Measurements from ENCODE around the gene POLR3B. TPM values are rescaled to one million over a fixed set of nuclear protein-coding genes. Genes with fewer than 3 reads are reported as not detected.

The POLR3B gene
- polyA plus RNA-seq, 1 donor, result 6.5 TPM

DNA sequence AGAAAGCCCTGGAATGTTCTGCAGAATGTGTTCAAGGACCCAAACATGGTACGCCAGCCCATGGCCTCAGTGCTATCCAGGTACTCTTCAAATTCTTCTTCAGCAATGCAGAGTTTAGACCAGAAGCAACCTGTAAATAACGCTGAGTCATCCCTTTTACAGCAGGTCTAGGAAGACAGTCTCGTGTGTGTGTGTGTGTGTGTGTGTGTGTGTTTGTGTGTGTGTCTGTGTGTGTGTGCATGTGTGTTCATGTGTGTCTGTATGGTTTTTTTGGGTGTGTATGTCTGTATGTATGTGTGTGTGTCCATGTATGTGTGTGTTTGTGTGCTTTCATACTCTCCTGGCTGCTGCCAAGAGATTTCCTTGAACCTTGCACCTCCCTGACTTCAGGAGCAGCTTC is 165.2 kb downstream of the POLR3B start:
- DNase-seq, result peak in 1 of 2 donors; percentile 6
- H3K4me1 ChIP-seq (ENCODE audit: control insufficient read depth, insufficient read depth, low read length), result no peaks in the 10 kb centered on the region
- no peaks in the 10 kb centered on the region for H3K36me3 ChIP-seq (ENCODE audit: control insufficient read depth, insufficient read depth, low read length)
- H3K27me3 ChIP-seq (ENCODE audit: control insufficient read depth, insufficient read depth, low read length), result no peaks in the 10 kb centered on the region
- no peak overlapping the region for H3K27ac ChIP-seq (ENCODE audit: low read length)
- WGBS (ENCODE audit: insufficient coverage, low lambda C conversion rate), result no CpG with 5 or more reads among the region's 3 CpGs
- no peaks in the 10 kb centered on the region for H3K9me3 ChIP-seq (ENCODE audit: control insufficient read depth, low read depth, low read length)
- H3K4me3 ChIP-seq (ENCODE audit: low read length), result no peak overlapping the region

- no CpG with 5 or more reads among the region's 2 CpGs for WGBS (ENCODE audit: insufficient coverage, low lambda C conversion rate)
- no peaks in the 10 kb centered on the region for H3K27me3 ChIP-seq (ENCODE audit: control insufficient read depth, insufficient read depth, low read length)
- H3K36me3 ChIP-seq (ENCODE audit: control insufficient read depth, insufficient read depth, low read length), result no peaks in the 10 kb centered on the region
- H3K4me1 ChIP-seq (ENCODE audit: control insufficient read depth, insufficient read depth, low read length), result no peaks in the 10 kb centered on the region
- no peak overlapping the region for H3K4me3 ChIP-seq (ENCODE audit: low read length)
- no peak overlapping the region for H3K27ac ChIP-seq (ENCODE audit: low read length)
- DNase-seq, result no peak
- no peaks in the 10 kb centered on the region for H3K9me3 ChIP-seq (ENCODE audit: control insufficient read depth, low read depth, low read length)
Measured at GRCh38 chr12:106527356-106527755, 169.8 kb downstream of the POLR3B start.

DNA sequence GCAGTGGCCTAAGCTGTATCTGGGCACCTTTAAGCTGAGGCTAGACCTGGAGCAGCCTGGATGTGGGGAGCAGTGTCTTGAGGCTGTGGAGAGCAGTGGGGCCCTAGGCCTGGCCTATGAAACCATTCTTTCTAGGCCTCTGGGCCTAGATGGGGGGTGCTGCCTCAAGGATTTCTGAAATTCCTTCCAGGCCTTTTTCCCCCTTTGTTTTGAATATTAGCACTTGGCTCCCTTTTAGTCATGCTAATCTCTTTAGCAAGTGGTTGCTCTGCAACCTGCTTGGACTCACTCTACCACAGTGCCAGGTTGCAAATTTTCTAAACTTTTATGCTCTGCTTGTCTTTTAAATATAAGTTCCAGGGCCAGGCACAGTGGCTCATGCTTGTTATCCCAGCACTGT is 183.7 kb downstream of the POLR3B start:
- Histone ChIP-seq H3K4me1 (ENCODE audit: control insufficient read depth, insufficient read depth, low read length) (no peaks in the 10 kb centered on the region), H3K27me3 (ENCODE audit: control insufficient read depth, insufficient read depth, low read length) (no peaks in the 10 kb centered on the region), H3K27ac (ENCODE audit: low read length) (no peak overlapping the region), H3K9me3 (ENCODE audit: control insufficient read depth, low read depth, low read length) (no peaks in the 10 kb centered on the region), H3K4me3 (ENCODE audit: low read length) (no peak overlapping the region), H3K36me3 (ENCODE audit: control insufficient read depth, insufficient read depth, low read length) (no peaks in the 10 kb centered on the region)
- DNase-seq, result no peak

DNA sequence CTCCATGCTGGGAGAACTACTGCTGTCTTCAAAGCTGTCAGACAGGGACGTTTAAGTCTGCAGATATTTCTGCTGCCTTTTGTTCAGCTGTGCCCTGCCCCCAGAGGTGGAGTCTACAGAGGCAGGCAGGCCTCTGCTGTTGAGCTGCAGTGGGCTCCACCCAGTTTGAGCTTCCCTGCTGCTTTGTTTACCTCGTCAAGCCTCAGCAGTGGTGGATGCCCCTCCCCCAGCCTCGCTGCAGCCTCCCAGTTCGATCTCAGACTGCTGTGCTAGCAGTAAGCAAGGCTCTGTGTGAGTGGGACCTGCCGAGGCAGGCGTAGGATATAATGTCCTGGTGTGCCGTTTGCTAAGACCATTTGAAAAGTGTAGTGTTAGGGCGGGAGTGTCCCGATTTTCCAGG is 193.9 kb downstream of the POLR3B start:
- Histone ChIP-seq H3K4me3 (ENCODE audit: low read length) (no peak overlapping the region), H3K27me3 (ENCODE audit: control insufficient read depth, insufficient read depth, low read length) (no peaks in the 10 kb centered on the region), H3K27ac (ENCODE audit: low read length) (no peak overlapping the region), H3K36me3 (ENCODE audit: control insufficient read depth, insufficient read depth, low read length) (no peaks in the 10 kb centered on the region), H3K4me1 (ENCODE audit: control insufficient read depth, insufficient read depth, low read length) (no peaks in the 10 kb centered on the region), H3K9me3 (ENCODE audit: control insufficient read depth, low read depth, low read length) (no peaks in the 10 kb centered on the region)
- WGBS (ENCODE audit: insufficient coverage, low lambda C conversion rate), result no CpG with 5 or more reads among the region's 9 CpGs
- no peak for DNase-seq

- no peaks in the 10 kb centered on the region for H3K27me3 ChIP-seq (ENCODE audit: control insufficient read depth, insufficient read depth, low read length)
- H3K36me3 ChIP-seq (ENCODE audit: control insufficient read depth, insufficient read depth, low read length), result no peaks in the 10 kb centered on the region
- DNase-seq, result no peak
- H3K4me1 ChIP-seq (ENCODE audit: control insufficient read depth, insufficient read depth, low read length), result no peaks in the 10 kb centered on the region
- H3K27ac ChIP-seq (ENCODE audit: low read length), result no peak overlapping the region
- H3K4me3 ChIP-seq (ENCODE audit: low read length), result no peak overlapping the region
- no peaks in the 10 kb centered on the region for H3K9me3 ChIP-seq (ENCODE audit: control insufficient read depth, low read depth, low read length)
- WGBS (ENCODE audit: insufficient coverage, low lambda C conversion rate), result no CpG with 5 or more reads among the region's 1 CpG
Measured at GRCh38 chr12:106552228-106552627, 194.7 kb downstream of the POLR3B start.

Other genes starting within 250 kb of the POLR3B start
- 3.1 TPM for gene NUAK1, start 218.8 kb upstream of the POLR3B start, polyA plus RNA-seq
- gene CKAP4, start 109.7 kb upstream of the POLR3B start, polyA plus RNA-seq, result 31.0 TPM
- gene TCP11L2, start 55.0 kb upstream of the POLR3B start, polyA plus RNA-seq, result 12.7 TPM
- gene RFX4, start 225.3 kb downstream of the POLR3B start, polyA plus RNA-seq, result 0.13 TPM